Osteoblast (primary cell): ENCODE results near the gene CECR2. TPM values are rescaled to one million over a fixed set of nuclear protein-coding genes. Genes with fewer than 3 reads are reported as not detected.

ENCODE experiments used
- DNase-seq: peaks from one replicate; pipeline ENCODE4 v3.0.0; 2011; ENCODE audit warnings: low spot score, mixed read lengths; ENCODE audit not compliant: insufficient read length; ENCODE audit errors: missing footprints
- H2AFZ ChIP-seq: 2 replicates; pipeline ENCODE4 v1.6.0; 2011; ENCODE audit warnings: mild to moderate bottlenecking, low read length
- H3K27ac ChIP-seq: 2 replicates; pipeline ENCODE4 v1.5.1; 2011; ENCODE audit warnings: mild to moderate bottlenecking, low read depth, low read length, moderate library complexity
- H3K27me3 ChIP-seq: 2 replicates; pipeline ENCODE4 v1.6.0; 2012; ENCODE audit warnings: mild to moderate bottlenecking, control low read depth, inconsistent platforms, low read length, moderate library complexity; ENCODE audit not compliant: insufficient read depth
- H3K36me3 ChIP-seq: 2 replicates; pipeline ENCODE4 v1.5.1; 2011; ENCODE audit warnings: mild to moderate bottlenecking, low read length, control low read depth, moderate library complexity; ENCODE audit not compliant: insufficient read depth
- H3K4me1 ChIP-seq: 2 replicates; pipeline ENCODE4 v1.5.1; 2011; ENCODE audit warnings: mild to moderate bottlenecking, low read length, control low read depth, moderate library complexity; ENCODE audit not compliant: insufficient read depth
- H3K4me2 ChIP-seq: 2 replicates; pipeline ENCODE4 v1.6.0; 2011; ENCODE audit warnings: mild to moderate bottlenecking, low read length; ENCODE audit not compliant: insufficient read depth
- H3K4me3 ChIP-seq: fragments of 200-600 bp; sonication (generic); 3 replicates; pipeline ENCODE4 v1.5.1; 2012; ENCODE audit warnings: mild to moderate bottlenecking, low read length, inconsistent platforms; ENCODE audit not compliant: insufficient read depth
- H3K79me2 ChIP-seq: 2 replicates; pipeline ENCODE4 v1.6.0; 2012; ENCODE audit warnings: mild to moderate bottlenecking, low read length, control low read depth, inconsistent platforms; ENCODE audit not compliant: insufficient read depth
- H3K9me3 ChIP-seq: 2 replicates; pipeline ENCODE4 v1.5.1; 2011; ENCODE audit warnings: low read depth, low read length, control low read depth
- H4K20me1 ChIP-seq: 2 replicates; pipeline ENCODE4 v1.6.0; 2012; ENCODE audit warnings: mild to moderate bottlenecking, low read length, control low read depth; ENCODE audit not compliant: insufficient read depth
- total RNA-seq: library from RNA; depleted of rRNA; stranded (reverse); fragments of >200 nt; gene quantifications from 2 replicates; pipeline ENCODE4 v1.2.3, GENCODE V29; 2012
- TF ChIP-seq, protein P1 (sequence below): IDR thresholded peaks from 2 replicates; pipeline ENCODE4 v1.5.1; 2011; ENCODE audit warnings: mild to moderate bottlenecking, low read depth, low read length, moderate library complexity; ENCODE audit errors: extremely low read depth

CECR2 gene
- total RNA-seq, 1 donor: not detected

DNA sequence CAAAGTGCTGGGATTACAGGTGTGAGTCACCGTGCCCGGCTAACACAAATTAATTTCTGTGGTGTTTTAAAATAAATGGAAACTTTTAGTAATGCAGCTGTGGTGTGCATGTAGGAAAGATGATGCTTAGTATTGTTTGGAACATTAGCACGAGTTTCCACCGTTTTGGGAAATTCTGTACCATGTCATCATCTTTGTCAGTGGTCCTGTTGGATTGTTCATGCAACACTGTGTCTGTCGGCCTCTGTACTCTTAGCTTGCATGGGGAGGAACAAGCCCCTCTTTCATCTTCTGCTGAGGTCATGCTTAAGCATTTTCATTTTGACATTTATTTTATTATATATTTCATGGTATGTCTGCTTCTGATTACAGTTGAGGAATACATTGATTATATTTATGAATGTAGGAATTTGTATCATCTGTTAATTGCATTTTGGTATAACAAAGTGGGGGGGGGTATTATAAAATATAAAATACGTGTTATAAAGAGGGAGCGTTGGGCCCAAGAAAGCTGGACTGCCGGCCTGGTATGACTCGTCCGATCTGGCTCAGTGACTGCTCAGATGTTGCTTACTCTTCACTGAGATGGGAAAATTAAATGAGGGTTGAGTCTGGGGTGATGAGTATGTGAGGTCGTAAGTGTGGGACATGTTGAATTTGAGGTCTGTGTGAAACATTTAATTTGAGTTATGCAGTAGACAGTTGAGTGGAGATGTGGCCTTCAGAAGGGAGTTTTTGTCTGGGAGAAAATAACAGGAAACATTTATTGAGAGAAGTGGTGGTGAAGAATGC lies 28.7 kb downstream of the CECR2 start:
- H3K27ac ChIP-seq: no peak overlapping the region
- H3K36me3 ChIP-seq: no peaks in the 10 kb centered on the region
- no peak overlapping the region for H3K4me2 ChIP-seq
- H3K27me3 ChIP-seq: no peaks in the 10 kb centered on the region
- H3K4me3 ChIP-seq: no peak overlapping the region
- no peaks in the 10 kb centered on the region for H3K79me2 ChIP-seq
- TF ChIP-seq, protein P1, sequence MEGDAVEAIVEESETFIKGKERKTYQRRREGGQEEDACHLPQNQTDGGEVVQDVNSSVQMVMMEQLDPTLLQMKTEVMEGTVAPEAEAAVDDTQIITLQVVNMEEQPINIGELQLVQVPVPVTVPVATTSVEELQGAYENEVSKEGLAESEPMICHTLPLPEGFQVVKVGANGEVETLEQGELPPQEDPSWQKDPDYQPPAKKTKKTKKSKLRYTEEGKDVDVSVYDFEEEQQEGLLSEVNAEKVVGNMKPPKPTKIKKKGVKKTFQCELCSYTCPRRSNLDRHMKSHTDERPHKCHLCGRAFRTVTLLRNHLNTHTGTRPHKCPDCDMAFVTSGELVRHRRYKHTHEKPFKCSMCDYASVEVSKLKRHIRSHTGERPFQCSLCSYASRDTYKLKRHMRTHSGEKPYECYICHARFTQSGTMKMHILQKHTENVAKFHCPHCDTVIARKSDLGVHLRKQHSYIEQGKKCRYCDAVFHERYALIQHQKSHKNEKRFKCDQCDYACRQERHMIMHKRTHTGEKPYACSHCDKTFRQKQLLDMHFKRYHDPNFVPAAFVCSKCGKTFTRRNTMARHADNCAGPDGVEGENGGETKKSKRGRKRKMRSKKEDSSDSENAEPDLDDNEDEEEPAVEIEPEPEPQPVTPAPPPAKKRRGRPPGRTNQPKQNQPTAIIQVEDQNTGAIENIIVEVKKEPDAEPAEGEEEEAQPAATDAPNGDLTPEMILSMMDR: no peak
- H3K9me3 ChIP-seq: no peaks in the 10 kb centered on the region
- no peak for DNase-seq
- H4K20me1 ChIP-seq: no peaks in the 10 kb centered on the region
- H3K4me1 ChIP-seq: no peaks in the 10 kb centered on the region
- H2AFZ ChIP-seq: no peak overlapping the region

DNA sequence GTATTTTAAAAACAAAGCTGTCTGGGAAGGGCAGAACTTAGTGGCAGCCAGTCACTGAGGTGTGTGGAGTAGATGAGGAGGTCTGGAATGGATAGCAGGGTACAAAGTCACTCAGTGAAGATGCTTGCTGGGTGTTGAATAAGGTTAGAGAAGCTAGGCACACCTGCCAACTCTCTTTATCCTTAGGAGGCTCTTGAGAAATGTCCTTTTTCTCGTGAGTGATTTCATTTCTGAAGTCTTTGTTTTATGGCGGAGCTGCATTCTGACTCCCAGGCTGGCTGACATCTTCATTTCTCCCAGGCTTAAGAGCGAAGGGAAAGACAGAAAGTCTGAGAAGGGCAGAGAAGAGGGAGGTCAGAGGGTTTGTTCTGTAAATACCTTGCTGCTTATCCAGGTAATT lies 31.0 kb downstream of the CECR2 start:
- Histone ChIP-seq H3K4me2 (no peak overlapping the region), H3K27me3 (no peaks in the 10 kb centered on the region), H3K4me1 (no peaks in the 10 kb centered on the region), H3K79me2 (no peaks in the 10 kb centered on the region), H3K36me3 (no peaks in the 10 kb centered on the region), H2AFZ (no peak overlapping the region), H3K4me3 (no peak overlapping the region), H3K27ac (no peak overlapping the region), H4K20me1 (no peaks in the 10 kb centered on the region), H3K9me3 (no peaks in the 10 kb centered on the region)
- TF ChIP-seq, protein P1: no peak
- DNase-seq: no peak

DNA sequence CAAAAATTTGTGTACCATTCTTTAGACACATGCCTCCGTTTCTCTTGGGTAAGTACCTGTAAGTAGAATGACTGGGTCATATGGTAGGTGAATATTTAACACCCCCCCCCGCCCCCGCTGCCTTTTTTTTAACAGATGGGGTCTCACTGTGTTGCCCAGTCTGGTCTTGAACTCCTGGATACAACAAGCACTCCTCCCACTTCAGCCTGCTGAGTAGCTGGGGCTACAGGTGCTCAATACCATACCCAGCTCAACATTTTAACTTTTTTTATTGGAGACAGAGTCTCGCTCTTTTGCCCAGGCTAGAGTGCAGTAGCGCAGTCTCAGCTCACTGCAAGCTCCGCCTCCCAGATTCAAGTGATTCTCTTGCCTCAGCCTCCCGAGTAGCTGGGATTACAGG lies 32.5 kb downstream of the CECR2 start:
- Histone ChIP-seq H2AFZ (no peak overlapping the region), H4K20me1 (no peaks in the 10 kb centered on the region), H3K27me3 (no peaks in the 10 kb centered on the region), H3K4me2 (no peak overlapping the region), H3K9me3 (no peaks in the 10 kb centered on the region), H3K79me2 (no peaks in the 10 kb centered on the region), H3K4me3 (no peak overlapping the region), H3K27ac (no peak overlapping the region), H3K4me1 (no peaks in the 10 kb centered on the region), H3K36me3 (no peaks in the 10 kb centered on the region)
- TF ChIP-seq, protein P1: no peak
- no peak for DNase-seq

DNA sequence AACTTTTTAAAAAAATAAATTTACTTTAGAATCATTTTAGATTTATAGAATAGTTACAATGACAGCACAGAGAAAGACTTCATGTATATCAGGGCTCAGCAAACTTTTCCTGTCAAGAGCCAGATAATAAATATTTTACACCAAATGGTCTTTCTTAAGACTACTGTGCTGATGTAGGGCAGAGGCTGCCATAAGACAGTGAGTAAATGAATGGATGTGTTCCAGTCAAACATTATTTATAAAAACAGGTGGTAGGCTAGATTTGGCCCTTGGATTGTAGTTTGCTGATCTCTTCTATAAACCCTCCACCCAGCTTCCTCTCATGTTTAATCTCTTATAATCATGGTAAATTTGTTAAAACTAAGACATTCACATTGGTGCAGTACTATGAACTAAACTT lies 33.0 kb downstream of the CECR2 start:
- Histone ChIP-seq H3K27ac (no peak overlapping the region), H2AFZ (no peak overlapping the region), H3K79me2 (no peaks in the 10 kb centered on the region), H3K36me3 (no peaks in the 10 kb centered on the region), H4K20me1 (no peaks in the 10 kb centered on the region), H3K4me2 (no peak overlapping the region), H3K27me3 (no peaks in the 10 kb centered on the region), H3K4me3 (no peak overlapping the region), H3K4me1 (no peaks in the 10 kb centered on the region), H3K9me3 (no peaks in the 10 kb centered on the region)
- no peak for DNase-seq
- TF ChIP-seq, protein P1: no peak
